Keratinocyte (primary cell): ENCODE results near the gene PARL. TPM values are rescaled to one million over a fixed set of nuclear protein-coding genes. Genes with fewer than 3 reads are reported as not detected.

Experiments used
- DNase-seq: peaks from one replicate; pipeline ENCODE4 v3.0.0-alpha.2; 2011; ENCODE audit warnings: low read depth, missing footprints, low spot score
- FAIRE-seq: peaks from 2 replicates; lab custom pipeline; 2011; peaks lifted over from hg19 to GRCh38; lab: Jason Lieb, UNC
- H2AFZ ChIP-seq: 2 replicates; pipeline ENCODE4 v1.6.0; 2012; ENCODE audit warnings: low read length, control low read depth, inconsistent platforms; ENCODE audit not compliant: control insufficient read depth
- H3K27ac ChIP-seq: 2 replicates; pipeline ENCODE4 v1.5.1; 2011; ENCODE audit warnings: low read length; ENCODE audit not compliant: control insufficient read depth, insufficient read depth
- H3K27me3 ChIP-seq: 3 replicates; pipeline ENCODE4 v1.6.0; 2011; ENCODE audit warnings: low read length; ENCODE audit not compliant: control insufficient read depth, insufficient read depth; ENCODE audit errors: extremely low read depth
- H3K36me3 ChIP-seq, 2 experiments: 2 replicates in 1 of 2; 3 replicates in 1 of 2; pipeline ENCODE4 v1.5.1; 2011; ENCODE audit warnings: low read length in 2 of 2, mild to moderate bottlenecking in 1 of 2; ENCODE audit not compliant: control insufficient read depth in 2 of 2, insufficient read depth in 2 of 2; ENCODE audit errors: extremely low read depth in 1 of 2
- H3K4me1 ChIP-seq: 3 replicates; pipeline ENCODE4 v1.5.1; 2011; ENCODE audit warnings: low read length; ENCODE audit not compliant: control insufficient read depth, insufficient read depth; ENCODE audit errors: extremely low read depth
- H3K4me2 ChIP-seq: 3 replicates; pipeline ENCODE4 v1.6.0; 2011; ENCODE audit warnings: low read depth, low read length; ENCODE audit not compliant: control insufficient read depth, insufficient read depth; ENCODE audit errors: extremely low read depth
- H3K4me3 ChIP-seq, 3 experiments: fragments of 200-600 bp in 1 of 3; sonication (generic) in 1 of 3; 2 replicates in 2 of 3; 3 replicates in 1 of 3; pipeline ENCODE4 v1.5.1; 2011 to 2016; ENCODE audit warnings: low read length in 3 of 3, mild to moderate bottlenecking in 3 of 3, control low read depth in 2 of 3, inconsistent platforms in 1 of 3, low read depth in 1 of 3, mixed read lengths in 1 of 3, mixed run types in 1 of 3, moderate library complexity in 1 of 3; ENCODE audit not compliant: control insufficient read depth in 2 of 3, insufficient read depth in 2 of 3; ENCODE audit errors: extremely low read depth in 1 of 3
- H3K79me2 ChIP-seq: 2 replicates; pipeline ENCODE4 v1.6.0; 2012; ENCODE audit warnings: low read length; ENCODE audit not compliant: control insufficient read depth, insufficient read depth
- H3K9ac ChIP-seq: 3 replicates; pipeline ENCODE4 v1.6.0; 2011; ENCODE audit warnings: low read length; ENCODE audit not compliant: control insufficient read depth, insufficient read depth; ENCODE audit errors: extremely low read depth
- H3K9me1 ChIP-seq: 3 replicates; pipeline ENCODE4 v1.6.0; 2011; ENCODE audit warnings: low read length; ENCODE audit not compliant: control insufficient read depth, insufficient read depth; ENCODE audit errors: extremely low read depth
- H3K9me3 ChIP-seq: 2 replicates; pipeline ENCODE4 v1.5.1; 2012; ENCODE audit warnings: low read depth, low read length; ENCODE audit not compliant: control insufficient read depth
- H4K20me1 ChIP-seq: 3 replicates; pipeline ENCODE4 v1.6.0; 2011; ENCODE audit warnings: low read length; ENCODE audit not compliant: control insufficient read depth, insufficient read depth; ENCODE audit errors: extremely low read depth
- EZH2 ChIP-seq: IDR thresholded peaks from one replicate; pipeline ENCODE4 v1.6.1; 2012; ENCODE audit warnings: inconsistent platforms, mild to moderate bottlenecking, low read length, moderate library complexity
- dilution Hi-C: fragments of 300-500 bp; cut with MboI; formaldehyde crosslinking; loops from one replicate; pipeline ENCODE4 v1.7.0; 2020; ENCODE audit warnings: low sequenced_read_pairs; ENCODE audit not compliant: extremely low pct_ligation_motif_present
- polyA plus RNA-seq, 5 experiments: library from polyadenylated mRNA; depleted of rRNA in 3 of 5; stranded (reverse) in 3 of 5; stranded (forward) in 1 of 5; unstranded in 1 of 5; fragments of >200 nt; gene quantifications; 1 replicate in 1 of 5; 2 replicates in 3 of 5; 3 replicates in 1 of 5; pipeline versions ENCODE4 v1.2.1 to v1.2.3, GENCODE V29; 2011 to 2012; ENCODE audit warnings: missing spikeins in 2 of 5, low read depth in 1 of 5, low replicate concordance in 1 of 5
- TF ChIP-seq, protein P1 (sequence below), 3 experiments: IDR thresholded peaks in 1 of 3; conservative IDR thresholded peaks in 1 of 3; optimal IDR thresholded peaks in 1 of 3; 2 replicates in 2 of 3; 3 replicates in 1 of 3; pipeline versions ENCODE3 to v1.5.1; 2011; ENCODE audit warnings: low read length in 3 of 3, mild to moderate bottlenecking in 3 of 3, moderate library complexity in 2 of 3, control low read depth in 1 of 3, inconsistent platforms in 1 of 3; ENCODE audit not compliant: insufficient read depth in 2 of 3; ENCODE audit errors: extremely low read depth in 1 of 3

PARL gene
- polyA plus RNA-seq, 1 donor (not counting 4 experiments of a cell fraction or from before 2014, with no cell fraction given): 68.9 TPM

DNA sequence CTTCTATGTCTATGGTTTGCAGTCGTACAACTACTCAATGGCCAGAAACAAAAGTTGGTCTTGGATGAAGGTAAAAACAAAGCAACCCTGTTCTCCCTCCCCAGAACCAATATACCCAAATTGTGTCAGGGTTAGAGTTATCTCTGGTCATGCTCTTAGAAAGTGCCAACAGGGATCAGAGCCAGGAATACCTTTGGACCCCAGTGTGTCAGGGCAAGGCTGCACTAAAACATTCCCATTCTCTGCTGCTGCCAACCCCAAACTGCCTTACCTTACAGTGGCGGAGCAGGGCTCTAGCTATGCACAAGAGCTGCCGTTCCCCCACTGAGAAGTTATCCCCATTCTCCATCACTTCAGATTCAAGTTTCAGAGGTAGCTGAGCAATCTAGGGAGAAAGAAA, 42.4 kb upstream of the PARL start:
- Histone ChIP-seq H3K4me2 (no peak overlapping the region), H4K20me1 (peaks cover 4% of the 10 kb centered on the region), H2AFZ (no peak overlapping the region), H3K36me3 (peaks cover 4 to 9% of the 10 kb centered on the region in 2 experiments), H3K27ac (no peak overlapping the region), H3K9me3 (no peaks in the 10 kb centered on the region), H3K9me1 (peaks cover 3% of the 10 kb centered on the region), H3K27me3 (no peaks in the 10 kb centered on the region), H3K4me3 (no peak overlapping the region), H3K79me2 (no peaks in the 10 kb centered on the region), H3K9ac (no peak overlapping the region), H3K4me1 (peaks cover 20% of the 10 kb centered on the region)
- dilution Hi-C loops: no loop called here
- no peak for TF ChIP-seq EZH2
- TF ChIP-seq, protein P1, sequence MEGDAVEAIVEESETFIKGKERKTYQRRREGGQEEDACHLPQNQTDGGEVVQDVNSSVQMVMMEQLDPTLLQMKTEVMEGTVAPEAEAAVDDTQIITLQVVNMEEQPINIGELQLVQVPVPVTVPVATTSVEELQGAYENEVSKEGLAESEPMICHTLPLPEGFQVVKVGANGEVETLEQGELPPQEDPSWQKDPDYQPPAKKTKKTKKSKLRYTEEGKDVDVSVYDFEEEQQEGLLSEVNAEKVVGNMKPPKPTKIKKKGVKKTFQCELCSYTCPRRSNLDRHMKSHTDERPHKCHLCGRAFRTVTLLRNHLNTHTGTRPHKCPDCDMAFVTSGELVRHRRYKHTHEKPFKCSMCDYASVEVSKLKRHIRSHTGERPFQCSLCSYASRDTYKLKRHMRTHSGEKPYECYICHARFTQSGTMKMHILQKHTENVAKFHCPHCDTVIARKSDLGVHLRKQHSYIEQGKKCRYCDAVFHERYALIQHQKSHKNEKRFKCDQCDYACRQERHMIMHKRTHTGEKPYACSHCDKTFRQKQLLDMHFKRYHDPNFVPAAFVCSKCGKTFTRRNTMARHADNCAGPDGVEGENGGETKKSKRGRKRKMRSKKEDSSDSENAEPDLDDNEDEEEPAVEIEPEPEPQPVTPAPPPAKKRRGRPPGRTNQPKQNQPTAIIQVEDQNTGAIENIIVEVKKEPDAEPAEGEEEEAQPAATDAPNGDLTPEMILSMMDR (optimal IDR thresholded peaks at IDR 0.05 in 1 of 3, IDR thresholded peaks at IDR 0.05 in 1 of 3, conservative IDR thresholded peaks at IDR 0.05 in 1 of 3; ENCODE audit: extremely low read depth in 1 of 3, insufficient read depth in 2 of 3, low read length in 3 of 3): no peak
- FAIRE-seq: no peak
- DNase-seq: no peak

DNA sequence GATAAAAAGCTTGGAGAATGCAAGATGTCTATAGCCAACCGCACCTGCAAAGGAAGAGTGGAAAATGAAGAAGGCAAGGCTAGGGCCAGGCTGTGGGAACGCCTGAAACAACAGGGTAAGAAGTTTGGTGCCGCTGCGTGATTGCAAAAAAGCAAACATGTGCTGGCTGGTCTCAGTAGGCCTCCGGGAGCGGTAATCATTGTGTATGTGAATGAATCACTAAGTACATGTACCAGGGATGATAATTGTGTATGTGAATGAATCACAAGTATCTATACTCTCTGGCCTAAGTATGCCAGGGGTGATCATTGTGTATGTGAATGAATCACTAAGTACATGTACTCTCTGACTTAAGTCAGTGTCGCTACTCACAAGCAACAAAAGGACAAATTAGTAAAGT, 40.3 kb upstream of the PARL start:
- DNase-seq (peak; percentile 89), FAIRE-seq (peak; percentile 99)
- H3K9me3 ChIP-seq: no peaks in the 10 kb centered on the region
- H3K4me1 ChIP-seq: peaks cover 20% of the 10 kb centered on the region
- H3K4me3 ChIP-seq: peak overlapping the region in 2 of 3 experiments; percentile 16 to 40
- H3K27me3 ChIP-seq: no peaks in the 10 kb centered on the region
- peaks cover 4% of the 10 kb centered on the region for H4K20me1 ChIP-seq
- peak overlapping the region; percentile 77 for H3K4me2 ChIP-seq
- H3K27ac ChIP-seq: peak overlapping the region; percentile 89
- no peak overlapping the region for H2AFZ ChIP-seq
- peaks cover 11 to 17% of the 10 kb centered on the region in 2 experiments for H3K36me3 ChIP-seq
- peaks cover 3% of the 10 kb centered on the region for H3K9me1 ChIP-seq
- no peaks in the 10 kb centered on the region for H3K79me2 ChIP-seq
- no peak for TF ChIP-seq EZH2
- TF ChIP-seq, protein P1 (optimal IDR thresholded peaks at IDR 0.05 in 1 of 3, IDR thresholded peaks at IDR 0.05 in 1 of 3, conservative IDR thresholded peaks at IDR 0.05 in 1 of 3; ENCODE audit: extremely low read depth in 1 of 3, insufficient read depth in 2 of 3, low read length in 3 of 3): no peak
- H3K9ac ChIP-seq: peak overlapping the region; percentile 67
- dilution Hi-C loops: no loop called here
